Hematopoietic multipotent progenitor cell treated with erythropoietin and hydrocortisone succinate and interleukin-3 and kit ligand, for 15 days (in vitro differentiated cells): ENCODE results near the gene ALG3.
"Not testable (repeated sequence)": the region's sequence is repeated elsewhere in the genome, so short reads cannot be mapped to it uniquely, and the experiment has no call there.

Experiments
- DNase-seq: peaks from one replicate; pipeline ENCODE4 v3.0.0-alpha.2; 2015; ENCODE audit warnings: low spot score

Gene ALG3

DNA sequence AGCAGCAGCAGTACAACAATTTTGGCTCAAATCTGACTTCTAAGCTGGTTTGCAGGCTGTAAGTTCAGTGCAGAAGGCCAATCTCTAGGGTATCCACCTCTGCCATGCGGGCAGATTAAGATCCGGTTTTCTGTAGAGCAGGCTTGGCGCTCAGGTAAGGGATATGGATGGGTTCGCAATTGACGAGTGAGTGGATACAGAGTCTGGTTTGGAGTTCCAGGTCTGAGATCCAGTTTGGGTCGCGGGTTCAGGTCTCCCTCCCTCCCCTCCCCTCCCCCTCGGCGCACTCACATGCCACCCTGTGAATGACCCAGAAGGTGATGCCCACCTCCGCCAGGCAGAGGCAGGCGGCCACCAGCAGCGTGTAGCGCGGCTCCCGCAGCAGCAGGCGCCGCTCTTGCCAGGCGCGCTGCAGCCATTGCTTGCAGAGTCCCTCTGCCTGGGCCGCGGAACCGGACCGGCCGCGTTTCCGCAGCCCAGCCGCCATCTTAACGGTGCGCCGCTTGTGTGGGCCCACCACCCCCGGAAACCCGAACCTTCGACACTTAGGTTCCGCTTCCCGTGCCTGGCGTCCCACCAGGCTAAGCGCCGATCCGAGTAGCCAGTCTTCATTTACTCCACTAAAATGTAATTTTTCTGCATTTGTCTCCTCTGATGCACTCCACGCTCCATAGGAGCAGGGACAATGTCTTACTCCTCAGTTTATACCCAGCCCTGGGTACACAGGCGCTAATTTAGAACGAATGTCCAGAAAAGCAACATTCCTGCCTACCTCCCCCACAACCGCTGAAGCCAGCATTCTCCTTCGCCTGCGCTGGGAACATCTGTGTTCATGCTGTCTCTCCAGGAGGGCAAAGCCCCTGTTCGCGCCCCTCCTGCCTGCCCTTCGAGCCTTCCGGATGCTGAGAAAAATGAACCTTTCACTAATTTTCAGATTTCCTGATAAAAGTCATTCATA, at the start of gene ALG3:
Gene ALG3, minus strand, starts transcription at position 509 of the 958 bp plus-strand sequence. Its CDS starts 22 bp downstream, at position 487.
- peak; percentile 90 for DNase-seq

DNA sequence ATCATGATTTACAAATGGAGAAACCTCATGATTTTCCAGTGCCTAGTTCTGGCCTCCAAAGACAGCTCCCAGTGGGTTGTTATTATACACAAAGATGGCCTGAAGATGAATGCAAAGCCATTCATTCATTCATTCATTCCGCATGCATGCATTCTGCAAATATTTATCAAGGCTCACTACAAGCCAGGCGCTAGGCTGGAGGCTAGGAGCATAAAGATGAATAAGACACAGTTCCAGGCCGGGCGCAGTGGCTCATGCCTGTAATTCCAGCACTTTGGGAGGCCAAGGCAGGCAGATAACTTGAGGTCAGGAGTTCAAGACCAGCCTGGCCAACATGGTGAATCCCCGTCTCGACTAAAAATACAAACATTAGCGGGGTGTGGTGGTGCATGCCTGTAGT, 47.9 kb upstream of the ALG3 start:
- no peak for DNase-seq

DNA sequence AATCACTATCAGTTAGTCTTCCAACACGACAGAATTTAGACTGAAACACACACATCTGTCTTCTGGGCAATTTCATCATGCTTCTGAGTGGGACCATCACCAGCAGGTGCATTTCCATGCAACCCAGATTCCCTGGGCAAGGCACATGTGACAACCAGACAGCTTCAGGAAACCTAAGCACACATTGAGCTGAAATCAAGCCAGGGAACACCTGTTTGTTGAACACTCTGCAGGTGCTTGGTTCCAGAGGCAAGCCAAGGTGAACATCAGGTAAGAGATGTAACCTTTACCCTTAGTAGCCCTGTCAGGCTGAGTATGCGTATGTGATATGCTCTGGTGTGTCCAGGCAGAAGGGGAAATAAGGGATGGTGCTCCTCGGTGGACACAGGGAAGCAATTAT, 47.0 kb upstream of the ALG3 start:
- DNase-seq: no peak

DNA sequence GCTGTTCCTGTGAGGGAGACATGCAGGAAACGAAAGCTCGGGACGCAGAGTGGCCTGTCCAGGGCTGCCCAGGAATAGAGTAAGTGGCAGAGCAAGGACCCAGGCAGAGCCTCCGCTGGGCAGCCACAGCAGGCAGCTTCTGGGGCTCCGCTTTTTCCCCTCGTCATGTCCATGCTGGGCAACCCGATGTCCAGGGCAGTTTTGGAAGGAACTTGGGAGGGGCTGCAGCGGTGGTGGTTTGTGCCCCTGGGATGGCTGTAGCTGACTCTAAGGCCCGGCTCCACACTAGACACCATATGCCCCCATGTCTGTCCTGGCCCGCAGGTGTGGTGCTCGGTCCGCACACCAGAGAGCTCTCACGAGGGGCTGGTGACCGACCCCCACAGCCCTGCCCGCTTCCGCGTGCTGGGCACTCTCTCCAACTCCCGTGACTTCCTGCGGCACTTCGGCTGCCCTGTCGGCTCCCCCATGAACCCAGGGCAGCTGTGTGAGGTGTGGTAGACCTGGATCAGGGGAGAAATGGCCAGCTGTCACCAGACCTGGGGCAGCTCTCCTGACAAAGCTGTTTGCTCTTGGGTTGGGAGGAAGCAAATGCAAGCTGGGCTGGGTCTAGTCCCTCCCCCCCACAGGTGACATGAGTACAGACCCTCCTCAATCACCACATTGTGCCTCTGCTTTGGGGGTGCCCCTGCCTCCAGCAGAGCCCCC, 43.1 kb upstream of the ALG3 start:
- DNase-seq: no peak

DNA sequence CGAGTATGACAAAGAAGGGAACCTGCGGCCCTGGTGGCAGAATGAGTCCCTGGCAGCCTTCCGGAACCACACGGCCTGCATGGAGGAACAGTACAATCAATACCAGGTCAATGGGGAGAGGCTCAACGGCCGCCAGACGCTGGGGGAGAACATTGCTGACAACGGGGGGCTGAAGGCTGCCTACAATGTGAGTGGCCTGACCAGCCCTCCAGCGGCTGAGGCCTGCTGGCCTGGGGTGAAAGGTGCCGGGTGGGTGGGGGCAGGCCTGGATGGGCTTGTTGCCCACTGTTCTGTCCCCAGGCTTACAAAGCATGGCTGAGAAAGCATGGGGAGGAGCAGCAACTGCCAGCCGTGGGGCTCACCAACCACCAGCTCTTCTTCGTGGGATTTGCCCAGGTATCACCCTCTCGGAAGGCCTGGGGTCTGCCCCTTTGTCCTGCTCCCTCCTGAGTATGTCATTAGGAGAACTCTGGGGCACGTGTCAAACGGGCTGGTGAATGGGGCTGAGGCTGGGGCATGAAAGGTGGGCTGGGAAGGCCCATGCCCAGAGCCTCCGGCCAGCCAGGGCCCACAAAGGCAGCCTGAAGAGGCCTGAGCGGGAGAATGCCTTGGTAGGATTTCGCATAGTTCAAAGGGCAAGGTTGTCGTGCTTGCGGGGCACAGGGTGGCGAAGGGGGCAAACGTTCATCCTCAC, 42.4 kb upstream of the ALG3 start:
- no peak for DNase-seq

DNA sequence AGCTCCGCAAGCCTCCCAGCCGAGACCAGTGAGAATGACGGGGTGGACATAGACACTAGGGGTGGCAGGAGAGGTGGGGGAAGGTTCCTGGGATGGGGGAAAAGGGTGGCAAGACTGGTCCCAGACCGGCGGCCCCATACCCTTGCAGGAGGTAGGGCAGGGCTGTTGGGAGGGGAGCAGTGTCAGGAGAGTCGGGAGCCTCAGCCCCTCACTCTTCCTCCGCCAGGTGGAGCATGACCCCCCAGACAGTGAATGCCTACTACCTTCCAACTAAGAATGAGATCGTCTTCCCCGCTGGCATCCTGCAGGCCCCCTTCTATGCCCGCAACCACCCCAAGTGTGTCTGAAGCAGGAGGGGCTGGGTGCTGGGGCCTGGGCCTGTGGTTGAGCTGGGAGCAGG, 41.6 kb upstream of the ALG3 start:
- no peak for DNase-seq

DNA sequence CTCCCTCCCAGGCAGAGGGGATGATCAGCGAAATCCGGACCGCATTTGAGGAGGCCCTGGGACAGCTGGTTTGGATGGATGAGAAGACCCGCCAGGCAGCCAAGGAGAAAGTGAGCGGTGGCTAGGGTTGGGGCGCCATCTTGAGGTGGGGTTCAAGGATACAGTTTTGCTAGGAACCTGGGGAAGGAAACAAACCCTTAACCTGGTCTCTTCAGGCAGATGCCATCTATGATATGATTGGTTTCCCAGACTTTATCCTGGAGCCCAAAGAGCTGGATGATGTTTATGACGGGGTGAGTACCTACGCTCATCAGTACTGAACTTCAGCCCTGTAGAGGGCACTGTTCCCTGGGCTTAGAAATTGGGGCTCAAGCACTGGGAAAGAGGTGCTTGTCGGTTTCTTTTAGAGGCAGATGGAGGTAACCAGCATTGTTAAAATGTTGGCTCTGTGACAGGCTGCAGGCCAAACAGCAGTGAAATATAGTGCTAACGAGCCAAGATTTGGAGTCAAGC, 40.7 kb upstream of the ALG3 start:
- peak; percentile 58 for DNase-seq

DNA sequence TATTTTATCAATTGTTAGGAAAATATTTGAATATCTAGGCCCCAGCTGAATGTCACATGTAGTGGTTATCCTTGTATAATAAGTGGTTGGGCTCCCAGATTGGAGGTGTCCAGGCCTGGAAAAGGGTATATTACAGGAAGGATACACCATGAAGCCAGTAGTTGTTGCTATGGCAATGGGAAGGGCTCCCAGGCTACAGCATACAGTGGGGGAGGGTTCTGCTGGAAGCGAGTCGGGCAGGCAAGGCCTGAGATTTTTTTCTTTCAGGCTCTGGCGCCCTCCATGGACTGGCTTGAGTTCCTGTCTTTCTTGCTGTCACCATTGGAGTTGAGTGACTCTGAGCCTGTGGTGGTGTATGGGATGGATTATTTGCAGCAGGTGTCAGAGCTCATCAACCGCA, 35.9 kb upstream of the ALG3 start:
- DNase-seq: no peak

DNA sequence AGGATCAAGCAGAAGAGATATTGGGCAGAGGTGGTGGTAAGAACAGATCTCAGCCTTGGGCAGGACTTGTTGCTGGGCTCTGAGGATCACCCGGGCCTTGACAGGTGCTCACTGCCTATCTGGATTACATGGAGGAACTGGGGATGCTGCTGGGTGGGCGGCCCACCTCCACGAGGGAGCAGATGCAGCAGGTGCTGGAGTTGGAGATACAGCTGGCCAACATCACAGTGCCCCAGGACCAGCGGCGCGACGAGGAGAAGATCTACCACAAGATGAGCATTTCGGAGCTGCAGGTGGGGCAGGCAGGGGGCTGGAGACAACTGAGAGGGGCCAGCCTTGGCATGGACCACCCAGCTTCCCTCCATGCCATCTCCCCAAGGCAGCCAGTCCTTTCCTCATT, 34.9 kb upstream of the ALG3 start:
- DNase-seq: no peak

DNA sequence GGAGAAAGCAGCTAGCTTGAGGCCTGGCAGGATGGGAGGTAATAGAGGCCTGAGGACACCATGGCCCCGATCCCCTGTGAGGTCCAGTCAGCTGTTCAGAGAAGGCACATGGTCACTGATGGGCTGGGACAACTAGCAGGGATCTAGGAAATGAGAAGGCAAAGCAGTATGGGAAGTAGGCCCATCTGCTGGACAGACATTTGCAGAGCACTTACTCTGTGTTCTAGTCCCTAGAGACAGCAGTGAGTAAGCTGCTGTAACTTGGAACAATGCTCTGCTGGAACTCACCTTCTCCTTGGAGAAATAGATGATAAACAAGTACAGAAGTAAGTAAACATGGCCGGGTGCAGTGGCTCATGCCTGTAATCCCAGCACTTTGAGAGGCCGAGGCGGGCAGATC, 34.2 kb upstream of the ALG3 start:
- no peak for DNase-seq

DNA sequence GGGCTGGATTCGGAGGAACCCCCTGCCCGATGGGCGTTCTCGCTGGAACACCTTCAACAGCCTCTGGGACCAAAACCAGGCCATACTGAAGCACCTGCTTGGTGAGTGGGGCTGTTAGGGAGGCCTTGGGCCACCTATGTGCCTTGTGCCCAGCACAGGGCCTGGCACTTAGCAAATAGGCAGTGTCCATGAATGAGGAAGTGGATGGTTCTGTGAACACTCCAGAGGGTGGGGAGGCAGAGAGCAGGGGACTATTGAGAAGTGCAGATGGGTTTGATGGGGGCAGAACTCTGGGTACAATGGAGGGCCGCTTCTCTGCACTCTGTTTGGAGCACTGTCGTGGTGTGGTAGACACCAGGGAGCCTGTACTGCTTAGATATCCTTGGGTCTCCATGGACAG, 28.6 kb upstream of the ALG3 start:
- DNase-seq: no peak

DNA sequence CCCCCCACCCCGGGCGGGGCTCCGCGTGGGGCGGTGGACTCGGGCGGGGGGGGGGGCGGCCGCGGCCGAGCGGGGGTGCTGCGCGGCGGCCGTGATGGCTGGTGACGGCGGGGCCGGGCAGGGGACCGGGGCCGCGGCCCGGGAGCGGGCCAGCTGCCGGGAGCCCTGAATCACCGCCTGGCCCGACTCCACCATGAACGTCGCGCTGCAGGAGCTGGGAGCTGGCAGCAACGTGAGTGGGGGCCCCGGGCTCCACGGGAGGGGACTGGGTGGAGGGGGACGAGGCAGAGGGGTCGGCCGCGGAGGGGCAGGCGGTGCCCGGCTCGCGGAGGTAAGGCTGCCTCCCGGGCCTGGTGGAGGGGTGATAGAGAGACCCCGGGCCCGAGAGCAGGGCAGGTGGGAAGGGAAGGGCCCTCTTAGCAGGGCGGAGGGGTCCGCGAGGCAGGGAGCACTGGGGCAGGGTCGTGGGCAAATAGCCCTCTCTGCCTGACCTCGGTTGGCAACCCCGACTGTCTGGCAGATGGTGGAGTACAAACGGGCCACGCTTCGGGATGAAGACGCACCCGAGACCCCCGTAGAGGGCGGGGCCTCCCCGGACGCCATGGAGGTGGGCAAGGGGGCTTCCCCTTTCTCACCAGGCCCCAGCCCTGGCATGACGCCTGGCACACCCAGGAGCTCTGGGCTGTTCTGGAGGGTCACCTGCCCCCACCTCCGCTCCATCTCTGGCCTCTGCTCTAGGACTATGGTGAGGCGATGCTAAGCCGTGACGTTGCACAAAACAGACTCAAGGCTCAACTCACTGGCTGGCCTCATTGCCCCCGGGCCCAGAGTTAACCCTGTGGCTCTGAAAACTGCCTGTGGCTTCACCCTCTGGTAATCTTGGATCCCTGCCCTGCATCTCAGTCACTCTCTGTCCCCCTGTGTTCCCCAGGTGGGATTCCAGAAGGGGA, 27.5 kb upstream of the ALG3 start, which contains the start of gene ECE2:
Gene ECE2, plus strand, starts transcription at position 62 of the 950 bp plus-strand sequence. Its CDS starts 132 bp downstream, at position 194.
- no peak for DNase-seq

DNA sequence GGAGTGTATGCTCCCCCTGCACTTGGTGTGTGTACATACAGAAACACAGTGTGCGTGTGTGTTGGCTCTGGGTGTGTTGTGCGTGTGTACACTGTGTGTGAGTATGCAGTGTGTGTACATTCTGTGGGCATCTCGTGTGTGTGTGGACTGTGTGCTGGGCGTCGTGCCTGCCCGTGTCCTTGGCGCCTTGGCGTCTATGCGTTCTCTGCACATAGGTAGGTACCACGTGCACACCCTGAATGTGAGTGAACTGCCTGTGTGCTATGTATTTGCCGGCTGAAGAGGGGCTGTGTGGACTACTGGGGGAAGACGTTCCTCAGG, 26.6 kb upstream of the ALG3 start:
- DNase-seq: no peak

DNA sequence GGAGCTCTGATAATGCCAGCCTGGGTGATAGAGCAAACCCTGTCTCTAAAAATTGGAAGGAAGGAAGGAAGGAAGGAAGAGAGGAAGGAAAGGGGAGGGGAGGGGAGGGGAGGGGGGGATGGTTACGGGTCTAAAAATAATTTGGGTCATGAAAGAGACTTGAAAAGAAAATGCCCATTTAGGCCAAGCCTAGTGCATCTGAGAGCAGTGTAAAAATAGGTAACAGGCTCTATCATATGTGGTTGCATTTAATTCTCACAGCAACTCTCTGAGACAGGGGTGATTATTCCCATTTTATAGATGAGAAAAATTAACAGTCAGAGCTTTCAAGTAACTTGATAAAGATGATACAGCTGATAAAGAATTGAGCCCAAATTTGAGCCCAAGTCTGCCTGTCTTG, 23.5 kb upstream of the ALG3 start:
- no peak for DNase-seq

DNA sequence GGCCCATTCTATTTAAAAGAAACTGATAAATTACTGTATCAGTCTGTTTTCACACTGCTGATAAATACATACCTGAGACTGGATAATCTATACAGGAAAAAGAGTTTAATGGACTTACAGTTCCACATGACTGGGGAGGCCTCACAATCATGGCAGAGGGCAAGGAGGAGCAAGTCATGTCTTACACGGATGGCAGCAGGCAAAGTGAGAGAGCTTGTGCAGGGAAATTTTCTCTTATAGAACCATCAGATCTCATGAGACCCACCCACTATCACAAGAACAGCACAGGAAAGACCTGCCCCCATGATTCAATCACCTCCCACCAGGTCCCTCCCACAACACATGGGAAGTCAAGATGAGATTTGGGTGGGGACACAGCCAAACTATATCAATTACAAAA, 18.5 kb upstream of the ALG3 start:
- DNase-seq: not testable (repeated sequence)

DNA sequence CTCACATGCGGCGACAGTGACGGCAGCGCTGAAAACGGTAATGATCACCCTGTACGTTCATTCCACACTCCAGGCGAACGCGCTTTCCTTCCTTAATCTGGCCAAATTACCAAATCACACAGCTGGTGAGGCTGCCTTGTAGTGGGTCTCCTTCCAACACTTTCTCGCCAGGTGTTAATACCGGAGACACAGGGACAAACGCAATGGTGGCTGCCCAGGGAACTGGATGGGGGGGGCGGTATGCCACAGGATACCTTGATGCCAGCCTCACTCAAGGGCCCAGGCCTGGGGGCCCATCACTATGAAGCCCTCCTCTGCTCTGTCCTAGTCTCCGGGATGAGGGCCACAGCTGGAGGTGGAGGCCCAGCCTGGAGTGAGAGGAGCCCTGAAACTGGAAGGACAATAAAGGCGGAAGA, 14.0 kb upstream of the ALG3 start:
- DNase-seq: no peak

DNA sequence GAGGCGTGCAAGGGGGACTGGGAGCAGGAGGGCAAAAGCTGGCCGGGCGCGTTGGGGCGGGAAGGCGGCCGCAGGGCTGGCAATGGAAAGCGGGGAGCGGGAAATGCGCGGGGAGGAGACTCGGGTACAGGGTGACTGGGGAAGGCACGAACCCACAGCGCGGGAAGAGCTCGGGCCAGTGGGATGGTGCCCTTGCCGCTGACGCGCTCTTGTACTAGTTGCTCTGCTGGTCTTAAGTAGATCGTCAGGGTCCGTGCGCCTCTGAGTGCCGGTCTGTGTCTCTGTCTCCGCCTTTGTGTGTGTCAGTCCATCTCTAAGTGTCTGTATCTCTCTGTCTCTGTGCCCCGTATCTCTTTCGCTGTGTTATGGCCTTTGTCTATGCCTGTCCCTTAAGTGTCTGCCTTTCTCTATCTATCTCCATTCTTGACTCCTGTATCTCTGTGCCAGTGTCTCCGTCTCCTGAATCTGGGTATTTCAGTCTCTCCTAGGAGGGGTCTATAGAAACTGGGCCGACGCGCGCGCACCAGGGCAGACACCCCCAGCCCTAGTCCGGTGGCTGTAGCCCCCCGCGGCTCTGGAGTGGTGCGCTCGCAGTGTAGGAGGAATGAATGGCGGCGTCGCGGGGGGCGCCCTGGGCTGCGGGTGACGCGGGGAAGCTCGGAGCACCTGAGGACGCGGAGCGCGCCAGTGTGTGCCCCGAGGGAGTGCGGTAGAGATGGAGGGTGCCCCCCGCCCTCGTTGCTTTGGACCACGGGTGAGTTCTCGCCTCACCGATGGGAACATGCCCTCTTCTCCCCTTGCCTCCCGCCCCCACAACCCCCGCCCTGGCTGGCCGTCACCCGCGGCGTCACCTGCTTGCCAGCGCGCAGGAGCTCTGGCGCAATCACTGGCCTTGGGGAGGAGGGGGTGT, 13.3 kb upstream of the ALG3 start:
- DNase-seq: no peak

DNA sequence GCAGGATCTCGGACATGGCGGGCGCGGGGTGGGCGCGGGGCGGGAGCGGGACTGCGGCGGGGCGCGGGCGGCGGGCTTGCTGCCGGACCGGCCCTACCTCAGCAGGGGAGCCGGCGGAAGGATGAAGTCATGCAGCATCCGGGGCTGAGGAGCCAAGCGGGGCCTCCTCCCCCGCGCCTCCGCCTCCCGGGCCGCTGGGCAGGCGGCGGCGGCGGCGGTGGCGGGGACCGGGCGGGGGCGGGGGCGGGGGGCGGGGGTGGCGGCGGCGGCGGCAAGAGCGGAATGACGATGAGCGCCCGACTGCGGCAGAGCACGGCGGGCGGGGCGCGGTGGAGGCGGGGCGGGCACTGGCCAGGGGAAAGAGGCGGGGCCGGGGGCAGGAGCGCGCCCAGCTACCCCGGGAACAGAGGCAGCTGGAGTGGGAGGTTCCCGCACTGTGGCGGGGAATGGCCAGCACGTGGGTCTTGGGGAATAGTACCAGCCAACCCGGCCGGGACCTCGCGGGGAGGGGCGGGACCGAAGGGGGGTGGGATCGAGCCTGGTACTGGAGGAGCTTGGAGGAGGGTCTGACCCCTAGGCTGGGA, 12.6 kb upstream of the ALG3 start, which contains the start of gene CAMK2N2:
Gene CAMK2N2, minus strand, starts transcription at position 284 of the 584 bp plus-strand sequence. Its CDS starts 268 bp downstream, at position 16.
- DNase-seq: no peak

DNA sequence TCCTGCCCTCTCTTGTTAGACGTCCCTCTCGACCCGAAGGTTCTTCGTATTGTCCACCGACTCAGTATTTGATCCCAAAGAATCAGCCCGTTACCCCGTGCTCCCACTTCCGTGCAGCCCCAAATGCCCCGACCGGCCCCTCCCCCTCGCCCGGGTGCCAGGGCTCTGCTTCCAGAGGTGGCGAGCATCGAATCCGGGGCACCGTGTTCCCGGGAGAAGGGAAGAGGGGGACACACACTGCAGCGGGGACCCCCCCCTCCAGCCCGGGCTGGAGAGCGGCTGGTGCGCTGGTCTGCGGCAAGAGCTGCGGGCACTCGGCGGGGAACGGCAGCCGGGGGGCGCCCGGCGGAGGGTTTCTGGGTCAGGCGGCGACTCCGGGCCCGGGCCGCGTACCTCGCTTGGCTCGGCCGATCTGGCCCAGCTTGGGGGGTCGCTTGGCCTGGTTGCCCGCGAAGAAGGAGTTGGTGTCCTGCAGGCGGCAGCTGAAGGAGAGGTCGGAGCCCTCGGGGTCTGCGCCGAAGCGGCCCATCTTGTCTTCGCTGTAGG, 12.0 kb upstream of the ALG3 start:
- DNase-seq: no peak
